Activated gamma-delta T cell treated with anti-CD3 and anti-CD28 coated beads, Interleukin-2, amount 50 U/mL, for 16 hours (primary cell): ENCODE data around the gene SLC25A51.
"Not testable (repeated sequence)": the region's sequence is repeated elsewhere in the genome, so short reads cannot be mapped to it uniquely, and the experiment has no call there.

Source experiments
- DNase-seq: peaks from one replicate; pipeline ENCODE4 v3.0.0-alpha.2; 2020; ENCODE audit warnings: low read depth

SLC25A51 gene

GRCh38 chr9:37902796-37903646 is 906 bp downstream of the SLC25A51 start:
- DNase-seq: no peak

DNA sequence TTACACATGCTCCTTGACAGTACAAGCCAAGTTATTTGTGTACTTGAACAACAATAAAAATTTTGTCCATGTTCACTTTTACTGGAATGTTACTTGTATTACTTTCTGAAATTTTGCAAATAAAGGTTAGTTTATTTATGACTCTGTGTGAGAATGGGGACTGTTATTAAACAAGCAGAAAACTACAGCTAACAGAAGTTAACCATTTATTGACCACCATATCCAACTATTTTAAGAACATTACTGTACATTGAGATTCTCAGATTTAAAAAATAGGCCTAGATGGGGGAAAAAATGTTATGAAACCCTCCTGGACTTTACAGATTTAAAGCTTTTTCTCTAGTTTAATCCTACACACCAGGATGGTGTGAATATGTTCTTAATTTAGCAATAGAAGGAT is 1.8 kb downstream of the SLC25A51 start:
- DNase-seq: no peak

DNA sequence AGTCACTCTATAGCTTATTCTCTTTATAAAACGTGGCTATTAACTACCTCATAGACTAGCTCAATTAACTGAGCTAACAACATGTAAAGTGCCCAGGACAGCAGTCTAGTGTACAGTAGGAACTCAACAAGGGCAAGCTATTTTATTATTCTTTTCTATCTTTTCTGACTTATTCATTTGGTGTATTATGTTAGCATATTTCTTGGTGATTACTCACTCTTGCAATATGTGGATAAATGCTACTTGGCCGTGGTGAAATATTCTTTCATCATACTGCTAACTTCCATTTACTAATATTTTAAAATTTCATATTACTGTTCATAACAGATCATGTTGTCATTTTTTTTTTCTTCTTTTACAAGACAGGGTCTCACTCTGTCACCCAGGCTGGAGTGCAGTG is 4.9 kb downstream of the SLC25A51 start:
- no peak for DNase-seq

GRCh38 chr9:37897665-37898064 is 6.3 kb downstream of the SLC25A51 start:
- no peak for DNase-seq

- no peak for DNase-seq
Measured at GRCh38 chr9:37892063-37892462, 11.9 kb downstream of the SLC25A51 start.

- not testable (repeated sequence) for DNase-seq
Measured at GRCh38 chr9:37891042-37891441, 12.9 kb downstream of the SLC25A51 start.

DNA sequence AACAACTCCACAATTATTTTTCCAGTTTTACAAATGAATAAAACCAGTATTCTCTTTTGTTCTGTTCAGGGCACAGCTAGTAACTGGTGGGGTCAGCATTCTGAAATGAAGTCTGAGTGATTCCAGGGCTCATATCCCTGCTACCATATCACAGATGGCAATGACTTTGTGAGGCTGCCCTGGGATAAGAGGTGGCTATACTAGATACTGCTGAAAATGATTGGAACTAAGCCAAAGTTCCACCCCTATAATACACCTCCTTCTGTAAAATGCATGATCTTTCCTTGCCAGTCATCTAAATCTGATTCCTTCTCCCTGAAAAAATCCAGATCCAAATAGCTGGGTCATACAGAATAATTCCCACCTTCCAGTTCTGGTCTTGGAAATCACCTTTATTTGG is 14.4 kb downstream of the SLC25A51 start:
- no peak for DNase-seq

- DNase-seq: not testable (repeated sequence)
Measured at GRCh38 chr9:37887977-37888583, 15.8 kb downstream of the SLC25A51 start.

- DNase-seq: no peak
Measured at GRCh38 chr9:37880916-37881479, 22.9 kb downstream of the SLC25A51 start.

GRCh38 chr9:37876376-37876775 is 27.6 kb downstream of the SLC25A51 start:
- DNase-seq: no peak

- DNase-seq: no peak
Measured at GRCh38 chr9:37873955-37874354, 30.0 kb downstream of the SLC25A51 start.

DNA sequence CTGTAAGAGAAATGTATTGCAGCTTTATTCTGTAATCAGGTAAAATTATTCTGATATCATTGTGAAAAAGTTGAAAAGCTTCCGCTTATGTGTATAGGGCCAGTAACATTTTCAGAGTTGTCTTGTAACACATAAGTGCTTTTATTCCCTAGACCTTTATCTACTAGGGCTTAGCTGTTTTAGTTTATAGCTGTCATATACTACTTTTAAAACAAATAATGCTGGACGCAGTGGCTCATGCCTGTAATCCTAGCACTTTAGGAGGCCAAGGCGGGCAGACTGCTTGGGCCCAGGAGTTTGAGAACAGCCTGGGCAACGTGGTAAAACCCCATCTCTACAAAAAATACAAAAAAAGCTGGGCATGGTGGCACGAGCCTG is 33.1 kb downstream of the SLC25A51 start:
- no peak for DNase-seq

- DNase-seq: no peak
Measured at GRCh38 chr9:37870081-37870798, 33.7 kb downstream of the SLC25A51 start.

GRCh38 chr9:37862530-37862929 is 41.4 kb downstream of the SLC25A51 start:
- no peak for DNase-seq

DNA sequence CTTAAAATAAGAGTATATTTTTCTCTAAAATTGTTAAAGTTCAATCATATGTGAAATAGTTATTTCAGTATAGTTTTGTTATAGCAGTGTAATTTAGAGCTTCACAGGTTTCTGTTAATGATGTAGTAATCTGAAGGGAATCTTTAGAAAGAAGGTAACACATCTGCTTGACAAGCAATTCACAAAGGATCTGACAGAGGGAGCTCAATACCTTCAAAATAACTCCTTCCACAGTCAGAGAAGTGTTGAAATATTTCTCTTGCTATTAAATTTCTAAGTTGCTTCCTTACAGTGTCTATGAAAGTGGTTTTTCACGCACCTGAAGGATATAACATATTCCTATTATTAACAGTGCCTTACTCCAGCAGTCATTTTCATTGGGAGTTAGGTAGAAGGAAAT is 44.9 kb downstream of the SLC25A51 start:
- DNase-seq: no peak

- DNase-seq: no peak
Measured at GRCh38 chr9:37856551-37856950, 47.4 kb downstream of the SLC25A51 start.

DNA sequence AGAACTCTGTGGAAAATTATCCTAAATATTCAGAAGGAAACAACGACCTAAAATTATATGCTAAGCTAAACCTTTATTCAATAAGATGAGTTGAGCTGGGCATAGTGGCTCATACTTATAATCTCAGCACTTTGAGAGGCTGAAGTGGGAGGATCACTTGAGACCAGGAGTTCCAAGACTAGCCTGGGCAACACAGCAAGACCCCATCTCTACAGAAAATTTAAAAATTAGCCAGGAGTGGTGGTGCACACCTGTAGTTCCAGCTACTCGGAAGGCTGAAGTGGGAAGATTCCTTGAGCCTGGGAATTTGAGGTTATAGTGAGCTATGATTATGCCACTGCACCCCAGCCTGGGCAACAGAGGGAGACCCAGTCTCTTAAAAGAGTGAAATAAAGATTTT is 51.7 kb downstream of the SLC25A51 start:
- DNase-seq: no peak

- no peak for DNase-seq
Measured at GRCh38 chr9:37840560-37841194, 63.2 kb downstream of the SLC25A51 start.

- DNase-seq: no peak
Measured at GRCh38 chr9:37839496-37840461, 64.1 kb downstream of the SLC25A51 start.
